Testis (tissue), 2 donors: ENCODE results near the gene EEF1AKMT1.

Experiments
- CTCF ChIP-seq, 3 experiments: fragments of 450-650 bp in 2 of 3; fragments of 200-600 bp in 1 of 3; sonication (generic) in 1 of 3; IDR thresholded peaks; one replicate each; pipeline ENCODE4 v1.5.1; 2016 to 2019; ENCODE audit warnings: antibody characterized with exemption in 3 of 3, mild to moderate bottlenecking in 2 of 3, moderate library complexity in 1 of 3
- POLR2A ChIP-seq: fragments of 450-650 bp; IDR thresholded peaks from one replicate; pipeline ENCODE4 v1.6.1; 2017; ENCODE audit warnings: antibody characterized with exemption, mild to moderate bottlenecking, moderate library complexity

GRCh38 chr13:20713014-20713376 lies 60.8 kb downstream of the EEF1AKMT1 start:
- TF ChIP-seq CTCF (IDR thresholded peaks at IDR 0.05), result no peak
- no peak for TF ChIP-seq POLR2A
